HG03575 (cell line): ENCODE data around the gene DYNLT2.
"Not testable (repeated sequence)": the region's sequence is repeated elsewhere in the genome, so short reads cannot be mapped to it uniquely, and the experiment has no call there.

Experiments
- ATAC-seq: cut with Tn5 transposase; IDR thresholded peaks from one replicate; pipeline ENCODE4 v1.9.1; 2021; ENCODE audit not compliant: unreplicated experiment, insufficient number of reproducible peaks, low FRiP score; ENCODE audit errors: extremely low read depth

DYNLT2 gene

DNA sequence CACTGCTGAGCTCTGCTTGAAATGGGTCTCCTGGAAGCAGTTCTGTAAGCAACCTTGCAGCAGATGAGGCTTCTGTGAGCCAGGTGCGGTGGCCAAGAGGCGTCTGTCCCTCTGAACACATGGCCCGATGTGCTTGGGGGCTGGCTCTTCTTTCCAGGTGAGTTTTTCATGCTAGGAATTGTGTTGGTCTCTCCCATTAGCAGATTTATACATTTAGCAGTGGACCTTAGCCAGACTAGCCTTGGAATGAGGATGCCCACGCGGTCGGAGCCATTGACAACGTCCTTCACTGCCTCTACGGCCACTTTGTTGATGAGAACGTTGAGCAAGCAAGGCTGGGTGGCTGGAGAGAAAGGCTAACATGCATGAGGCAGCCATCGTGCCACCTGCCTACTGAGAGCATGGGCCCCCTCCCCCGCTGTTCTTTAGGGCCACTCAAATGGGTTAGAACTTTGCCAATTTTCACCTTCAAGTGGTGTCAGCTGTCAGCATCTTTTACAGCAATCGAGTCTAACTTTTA is 33.5 kb upstream of the DYNLT2 start:
- ATAC-seq = no peak

DNA sequence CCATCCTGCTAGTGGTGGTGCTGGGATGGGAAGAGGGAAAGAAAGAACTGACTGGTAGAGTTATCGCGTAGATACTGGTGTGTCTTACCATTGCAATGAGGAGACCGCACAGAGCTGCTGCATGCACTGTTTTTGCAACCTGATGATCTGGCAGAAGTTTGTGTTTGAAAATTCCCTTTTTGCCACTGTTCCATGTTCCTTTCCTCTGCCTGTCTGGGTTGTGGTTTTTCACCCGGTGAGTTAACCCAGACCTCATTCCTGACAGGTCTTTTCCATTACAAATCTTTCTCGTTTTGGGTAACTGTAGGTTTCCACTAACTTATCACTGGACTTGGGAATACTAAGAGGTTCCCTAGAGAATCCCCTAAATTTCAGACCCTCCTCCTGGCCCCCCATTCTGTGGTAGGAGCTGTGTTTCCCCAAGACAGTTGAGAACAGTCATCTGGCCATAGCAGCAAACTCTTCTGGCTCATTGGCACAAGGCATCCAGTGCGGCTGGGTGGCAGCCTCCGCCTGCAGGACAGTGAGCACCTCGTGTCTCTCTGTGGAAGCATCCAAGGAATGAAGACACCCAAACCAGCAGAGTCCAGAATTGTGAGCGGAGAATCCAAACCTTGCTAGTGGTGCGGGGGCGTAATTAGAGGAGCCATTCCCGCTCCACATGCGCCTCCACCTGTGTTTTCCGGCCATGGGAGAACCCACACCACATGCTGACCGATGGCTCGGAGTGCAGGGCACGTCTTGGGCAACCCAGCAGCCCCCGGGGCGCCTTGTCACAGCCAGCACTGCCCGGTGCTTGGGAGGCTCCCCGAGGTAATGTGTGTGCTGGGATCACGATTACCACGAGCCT is 32.8 kb upstream of the DYNLT2 start:
- no peak for ATAC-seq

GRCh38 chr6:169783401-169783800 is 32.0 kb upstream of the DYNLT2 start:
- no peak for ATAC-seq

GRCh38 chr6:169782966-169783365 is 31.6 kb upstream of the DYNLT2 start:
- no peak for ATAC-seq

GRCh38 chr6:169780571-169781091 is 29.3 kb upstream of the DYNLT2 start:
- ATAC-seq = no peak

GRCh38 chr6:169779896-169780295 is 28.5 kb upstream of the DYNLT2 start:
- ATAC-seq = no peak

GRCh38 chr6:169779092-169779815 is 27.9 kb upstream of the DYNLT2 start:
- ATAC-seq = no peak

GRCh38 chr6:169778646-169779045 is 27.3 kb upstream of the DYNLT2 start:
- ATAC-seq = no peak

GRCh38 chr6:169777896-169778295 is 26.5 kb upstream of the DYNLT2 start:
- no peak for ATAC-seq

DNA sequence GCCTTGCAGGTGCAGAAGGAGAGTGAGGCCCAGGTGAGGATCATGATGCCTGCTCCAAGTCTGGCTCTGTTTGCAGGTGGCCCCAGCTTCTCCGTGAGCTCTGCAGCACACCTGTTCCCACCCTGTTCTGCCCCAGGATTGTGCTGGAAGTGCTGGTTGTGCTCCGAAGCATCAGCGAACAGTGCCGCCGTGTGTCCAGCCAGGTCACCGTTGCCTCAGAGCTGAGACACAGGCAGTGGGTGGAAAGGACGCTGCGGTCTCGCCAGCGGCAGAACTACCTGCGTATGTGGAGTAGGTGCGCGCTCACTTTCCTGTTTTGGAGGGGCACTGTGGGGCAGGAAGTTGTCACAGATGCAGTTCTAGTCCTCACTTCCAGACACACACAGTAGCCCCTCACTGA is 25.0 kb upstream of the DYNLT2 start:
- no peak for ATAC-seq

GRCh38 chr6:169775321-169775720 is 23.9 kb upstream of the DYNLT2 start:
- no peak for ATAC-seq

- ATAC-seq = no peak
Measured at GRCh38 chr6:169774347-169774746, 23.0 kb upstream of the DYNLT2 start.

DNA sequence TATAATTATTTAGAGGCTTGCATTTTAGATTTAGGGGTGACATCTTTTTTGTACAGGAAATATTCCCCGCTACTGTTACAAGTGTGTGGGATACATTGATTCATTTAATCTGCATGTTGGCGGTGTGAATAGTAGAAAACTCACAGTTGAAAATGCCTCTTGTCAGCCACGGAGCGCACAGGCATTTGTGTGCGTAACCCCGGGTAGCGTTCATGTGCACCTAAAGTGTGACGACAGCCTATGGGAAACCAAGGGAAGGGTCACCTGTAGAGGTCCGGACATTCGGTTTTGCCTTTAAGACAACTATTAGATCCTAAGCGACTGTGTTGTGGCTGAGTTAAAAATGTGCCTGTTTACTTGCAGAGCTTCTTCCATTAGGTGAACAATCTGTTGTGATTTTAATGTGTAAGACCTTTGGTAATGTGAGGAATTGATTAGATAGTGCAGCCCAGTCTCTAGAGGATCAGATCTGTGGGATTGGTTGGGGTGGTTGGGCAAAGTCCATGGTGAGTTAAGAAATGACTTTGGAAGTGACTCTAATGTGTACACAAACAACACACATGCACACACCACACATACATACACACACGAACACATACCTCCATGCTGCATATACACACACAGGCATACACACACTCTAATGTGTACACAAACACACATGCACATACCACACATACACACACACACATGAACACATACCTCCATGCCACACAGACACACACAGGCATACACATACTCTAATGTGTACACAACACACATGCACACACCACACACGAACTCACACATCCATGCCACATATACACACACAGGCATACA is 15.8 kb upstream of the DYNLT2 start:
- no peak for ATAC-seq

DNA sequence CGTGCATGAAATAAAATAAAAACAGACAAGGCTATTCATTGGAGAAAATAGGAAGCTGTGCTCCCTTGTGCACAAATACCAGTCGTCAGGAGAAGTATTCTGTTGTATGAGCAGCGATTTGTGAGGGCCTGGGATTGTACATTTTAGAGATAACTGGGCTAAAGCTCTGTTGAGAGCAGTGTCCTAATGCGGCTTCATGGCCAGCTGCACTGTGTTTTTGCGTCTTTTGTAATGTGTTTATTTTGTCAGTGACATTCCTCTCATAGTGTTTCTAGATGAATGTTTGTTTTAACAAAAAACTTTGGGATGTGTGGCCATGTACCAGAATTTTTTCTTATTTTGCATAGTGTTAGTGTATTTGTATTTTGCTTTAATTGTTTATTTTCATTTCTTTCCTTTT is 14.9 kb upstream of the DYNLT2 start:
- ATAC-seq = no peak

- ATAC-seq = not testable (repeated sequence)
Measured at GRCh38 chr6:169765789-169766188, 14.4 kb upstream of the DYNLT2 start.

DNA sequence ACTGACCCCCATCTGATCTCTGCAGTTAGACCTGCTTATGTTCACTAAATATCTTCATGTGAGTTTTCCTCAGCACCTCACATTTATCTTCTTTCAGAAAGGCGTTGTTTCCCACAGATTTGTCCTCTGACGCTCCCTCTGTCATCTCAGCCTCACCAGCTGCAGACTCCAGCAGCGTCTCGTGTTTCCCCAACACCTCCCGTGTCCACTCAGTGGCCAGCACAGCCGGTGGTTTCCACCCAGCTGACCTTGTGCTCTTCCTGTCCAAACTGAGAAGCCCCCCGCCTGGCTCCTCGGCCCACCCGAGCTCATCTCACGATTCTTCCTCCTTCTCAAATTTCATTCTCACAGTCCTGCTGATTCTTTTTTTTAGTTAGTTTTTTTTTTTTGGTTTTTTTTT is 12.5 kb upstream of the DYNLT2 start:
- no peak for ATAC-seq

- ATAC-seq = no peak
Measured at GRCh38 chr6:169763308-169763707, 11.9 kb upstream of the DYNLT2 start.

- no peak for ATAC-seq
Measured at GRCh38 chr6:169755162-169755561, 3.8 kb upstream of the DYNLT2 start.

- no peak for ATAC-seq
Measured at GRCh38 chr6:169752074-169752623, 777 bp upstream of the DYNLT2 start.
